PC-3 (cell line): ENCODE measurements around the gene ZER1. TPM values are rescaled to one million over a fixed set of nuclear protein-coding genes. Genes with fewer than 3 reads are reported as not detected.
"Not testable (repeated sequence)": the region's sequence is repeated elsewhere in the genome, so short reads cannot be mapped to it uniquely, and the experiment has no call there.

Source experiments
- ATAC-seq: fragments of 200-7000 bp; cut with Tn5 transposase; 2 replicates; pipeline ENCODE4 v1.9.1; 2020; ENCODE audit warnings: mild to moderate bottlenecking, moderate library complexity
- BruUV-seq: library from RNA; stranded (reverse); fragments of 400-500 nt; replicated peaks from 2 replicates; lab custom pipeline; 2021; lab: Mats Ljungman, UMichigan
- CTCF ChIA-PET: fragments of 300-600 bp; sonication (Branson Sonifier 250); formaldehyde crosslinking; loops from one replicate; lab custom pipeline; 2022; ENCODE audit warnings: antibody characterized with exemption; lab: Charles Lee
- POLR2A ChIA-PET: fragments of 300-600 bp; sonication (Branson Sonifier 250); formaldehyde crosslinking; loops from one replicate; lab custom pipeline; 2022; ENCODE audit warnings: antibody characterized with exemption; ENCODE audit not compliant: unreplicated experiment; lab: Charles Lee
- DNase-seq: peaks from one replicate; pipeline ENCODE4 v3.0.0-alpha.2; 2015
- H2AFZ ChIP-seq: fragments of 300-600 bp; sonication (generic); 2 replicates; pipeline ENCODE4 v1.6.0; 2016; ENCODE audit warnings: antibody characterized with exemption, low read length
- H3F3A ChIP-seq: fragments of 300-600 bp; sonication (generic); one replicate; pipeline ENCODE4 v1.6.0; 2017; ENCODE audit warnings: antibody characterized with exemption, low read length, control low read depth, mild to moderate bottlenecking; ENCODE audit not compliant: unreplicated experiment
- H3K27ac ChIP-seq: fragments of 300-600 bp; sonication (generic); 2 replicates; pipeline ENCODE4 v1.5.1; 2016; ENCODE audit warnings: mild to moderate bottlenecking, low read length
- H3K27me3 ChIP-seq: fragments of 300-600 bp; sonication (generic); 2 replicates; pipeline ENCODE4 v1.6.1; 2016; ENCODE audit warnings: low read length, mixed read lengths
- H3K36me3 ChIP-seq: fragments of 300-600 bp; sonication (generic); 2 replicates; pipeline ENCODE4 v1.6.1; 2016; ENCODE audit warnings: low read depth, mixed run types, low read length, mixed read lengths
- H3K4me1 ChIP-seq: fragments of 300-600 bp; sonication (generic); 2 replicates; pipeline ENCODE4 v1.5.1; 2016; ENCODE audit warnings: low read length; ENCODE audit not compliant: insufficient read depth
- H3K4me2 ChIP-seq: fragments of 300-600 bp; sonication (generic); 2 replicates; pipeline ENCODE4 v1.6.0; 2016; ENCODE audit warnings: low read length
- H3K4me3 ChIP-seq: fragments of 300-600 bp; sonication (generic); 2 replicates; pipeline ENCODE4 v1.5.1; 2016; ENCODE audit warnings: mild to moderate bottlenecking, low read length, mixed read lengths
- H3K79me2 ChIP-seq: fragments of 300-600 bp; sonication (generic); 2 replicates; pipeline ENCODE4 v1.6.1; 2017; ENCODE audit warnings: low read length, mixed read lengths
- H3K9ac ChIP-seq: fragments of 300-600 bp; sonication (generic); 2 replicates; pipeline ENCODE4 v1.6.0; 2016; ENCODE audit warnings: mild to moderate bottlenecking, low read length
- H3K9me2 ChIP-seq: fragments of 300-600 bp; sonication (generic); replicated peaks from 2 replicates; pipeline ENCODE4 v1.6.1; 2016; ENCODE audit warnings: mixed run types, low read length, mixed read lengths
- H3K9me3 ChIP-seq: fragments of 300-600 bp; sonication (generic); 2 replicates; pipeline ENCODE4 v1.6.1; 2016; ENCODE audit warnings: low read length, mixed read lengths
- H4K20me1 ChIP-seq: fragments of 300-600 bp; sonication (generic); 2 replicates; pipeline ENCODE4 v1.6.1; 2016; ENCODE audit warnings: low read length, mixed read lengths
- CTCF ChIP-seq: fragments of 300-600 bp; sonication (generic); conservative IDR thresholded peaks from 2 replicates; pipeline ENCODE4 v1.5.1; 2017; ENCODE audit warnings: antibody characterized with exemption, low read depth, mild to moderate bottlenecking, low read length
- EZH2 ChIP-seq: fragments of 300-600 bp; sonication (generic); IDR thresholded peaks from one replicate; pipeline ENCODE4 v1.6.1; 2017; ENCODE audit warnings: antibody characterized with exemption, mild to moderate bottlenecking, low read length; ENCODE audit not compliant: unreplicated experiment
- EZH2phosphoT487 ChIP-seq: fragments of 300-600 bp; sonication (generic); IDR thresholded peaks from 2 replicates; pipeline ENCODE4 v1.6.1; 2018; ENCODE audit warnings: mild to moderate bottlenecking, antibody characterized with exemption, low read length, borderline replicate concordance
- intact Hi-C: fragments of 100-400 bp; cut with micrococcal nuclease; formaldehyde crosslinking; loops from 2 replicates; pipeline ENCODE4 v1.9.0; 2023
- total RNA-seq: library from RNA; depleted of rRNA; stranded (reverse); fragments of >200 nt; gene quantifications from 2 replicates; pipeline ENCODE4 v1.2.3, GENCODE V29; 2014

ZER1 gene
- total RNA-seq, 1 experiment from 2014 or later, result 20.6 TPM

- POLR2A ChIA-PET, result interaction anchor here (0.7 kb wide), 1 partner anchor 331 kb away, joined by 3 read pairs; no protein-coding TSS in a partner anchor
- no peak overlapping the region for H2AFZ ChIP-seq
- no peak for ATAC-seq
- H3K9ac ChIP-seq, result no peak overlapping the region
- no peaks in the 10 kb centered on the region for H3K4me1 ChIP-seq
- H3K9me3 ChIP-seq, result no peaks in the 10 kb centered on the region
- H3K27me3 ChIP-seq, result no peaks in the 10 kb centered on the region
- no peaks in the 10 kb centered on the region for H3F3A ChIP-seq
- DNase-seq, result no peak
- H3K79me2 ChIP-seq, result no peaks in the 10 kb centered on the region
- intact Hi-C loops, result no loop called here
- CTCF ChIA-PET, result no interaction called here
- H3K36me3 ChIP-seq, result no peaks in the 10 kb centered on the region; the same call in 1 of the 2 replicates
- TF ChIP-seq CTCF (no peak), EZH2phosphoT487 (no peak), EZH2 (no peak)
- H4K20me1 ChIP-seq, result no peaks in the 10 kb centered on the region
- no peak overlapping the region for H3K4me2 ChIP-seq
- BruUV-seq, result no TSS peak
- no peak overlapping the region for H3K27ac ChIP-seq
- H3K9me2 ChIP-seq, result no peaks in the 10 kb centered on the region
- no peak overlapping the region for H3K4me3 ChIP-seq
These were observed 28.3 kb upstream of the ZER1 start for GRCh38 chr9:128800061-128800460.

GRCh38 chr9:128798896-128799295, 27.2 kb upstream of the ZER1 start:
- Histone ChIP-seq H3K27ac (no peak overlapping the region), H4K20me1 (no peaks in the 10 kb centered on the region), H3K9ac (no peak overlapping the region), H3K9me3 (no peaks in the 10 kb centered on the region), H3F3A (no peaks in the 10 kb centered on the region), H3K27me3 (no peaks in the 10 kb centered on the region), H3K36me3 (no peaks in the 10 kb centered on the region; the same call in 1 of the 2 replicates), H3K4me2 (no peak overlapping the region), H3K79me2 (no peaks in the 10 kb centered on the region), H3K9me2 (no peaks in the 10 kb centered on the region), H3K4me1 (no peaks in the 10 kb centered on the region), H3K4me3 (no peak overlapping the region), H2AFZ (no peak overlapping the region)
- no TSS peak for BruUV-seq
- POLR2A ChIA-PET, result no interaction called here
- intact Hi-C loops, result no loop called here
- no peak for TF ChIP-seq EZH2phosphoT487
- TF ChIP-seq EZH2, result no peak
- TF ChIP-seq CTCF, result no peak
- DNase-seq (no peak), ATAC-seq (no peak)
- CTCF ChIA-PET, result no interaction called here

- CTCF ChIA-PET, result interaction anchor here (0.7 kb wide), 1 partner anchor 24 kb away, joined by 3 read pairs; the partner anchor contains the start of gene ENDOG
- H3K27ac ChIP-seq, H4K20me1 ChIP-seq, H3K4me2 ChIP-seq, H3K9ac ChIP-seq, DNase-seq, H3F3A ChIP-seq, H2AFZ ChIP-seq, H3K9me3 ChIP-seq, H3K4me1 ChIP-seq, intact Hi-C loops, H3K36me3 ChIP-seq, H3K9me2 ChIP-seq, ATAC-seq, H3K4me3 ChIP-seq, BruUV-seq, H3K79me2 ChIP-seq, H3K27me3 ChIP-seq: not testable (repeated sequence)
- POLR2A ChIA-PET, result interaction anchor here (0.6 kb wide), 1 partner anchor 169 kb away, joined by 3 read pairs; no protein-coding TSS in a partner anchor
These were observed 23.2 kb upstream of the ZER1 start for GRCh38 chr9:128794961-128795360.
